NCI-H2107 (cell line): ENCODE results near the gene ESRRG.
"Not testable (repeated sequence)": the region's sequence is repeated elsewhere in the genome, so short reads cannot be mapped to it uniquely, and the experiment has no call there.

ENCODE experiments used
- DNase-seq: peaks from one replicate; lab custom pipeline; 2025; lab: John Stamatoyannopoulos, UW

Gene ESRRG

DNA sequence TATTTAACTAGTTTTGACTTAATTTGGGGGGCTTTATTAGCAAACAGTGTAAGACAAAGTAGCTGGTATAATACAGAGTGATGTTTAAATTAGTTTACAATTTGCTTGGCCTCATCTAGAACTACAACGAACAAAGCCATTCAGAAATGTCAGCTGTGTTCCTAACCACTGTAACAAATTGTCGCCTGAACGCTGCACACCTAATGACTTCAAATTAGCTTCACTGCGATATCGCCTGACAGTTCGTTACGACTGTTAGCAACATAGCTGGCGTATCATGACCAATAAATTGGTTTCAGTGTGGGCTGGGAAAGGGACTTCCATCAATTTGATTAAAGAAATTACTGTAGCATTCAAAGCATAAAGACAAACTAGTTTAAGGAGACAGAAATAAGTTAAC, 160.1 kb downstream of the ESRRG start:
- DNase-seq, result no peak

DNA sequence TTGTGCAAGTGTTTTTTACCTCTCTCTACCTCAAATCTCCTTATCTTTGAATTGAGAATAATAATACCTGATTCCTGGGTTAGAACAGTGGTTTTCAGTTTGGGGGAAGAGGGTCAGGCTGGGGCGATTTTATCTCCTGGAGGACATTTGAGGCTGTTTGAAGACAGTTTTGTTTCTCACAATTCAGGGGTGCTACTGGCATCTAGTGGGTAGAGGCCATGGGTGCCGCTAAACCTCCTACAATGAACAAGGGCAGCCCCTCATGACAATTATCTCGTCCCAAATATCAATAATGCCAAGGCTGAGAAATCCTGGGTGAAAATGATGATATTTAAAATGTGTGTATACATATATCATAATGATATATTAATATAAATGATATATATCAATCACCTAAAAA, 160.8 kb downstream of the ESRRG start:
- DNase-seq, result no peak

DNA sequence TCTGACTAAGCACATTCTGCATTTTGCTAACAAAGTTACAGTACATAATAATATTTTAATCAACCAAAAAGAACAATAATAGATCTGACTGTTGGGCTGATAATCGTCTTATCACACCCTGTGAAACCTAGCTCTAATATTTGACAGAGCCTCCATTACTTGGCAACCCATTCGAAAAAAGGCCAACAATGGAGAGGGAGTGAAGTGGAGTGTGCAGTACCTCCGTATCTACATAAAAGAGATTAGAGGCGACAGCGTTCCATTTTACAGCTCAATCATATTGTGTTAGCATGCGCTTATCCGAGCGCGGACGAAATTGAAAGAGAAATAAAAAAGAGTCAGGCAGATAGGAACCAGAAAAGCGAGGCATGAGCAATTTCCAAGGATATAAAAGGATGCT, 162.7 kb downstream of the ESRRG start:
- DNase-seq, result no peak

DNA sequence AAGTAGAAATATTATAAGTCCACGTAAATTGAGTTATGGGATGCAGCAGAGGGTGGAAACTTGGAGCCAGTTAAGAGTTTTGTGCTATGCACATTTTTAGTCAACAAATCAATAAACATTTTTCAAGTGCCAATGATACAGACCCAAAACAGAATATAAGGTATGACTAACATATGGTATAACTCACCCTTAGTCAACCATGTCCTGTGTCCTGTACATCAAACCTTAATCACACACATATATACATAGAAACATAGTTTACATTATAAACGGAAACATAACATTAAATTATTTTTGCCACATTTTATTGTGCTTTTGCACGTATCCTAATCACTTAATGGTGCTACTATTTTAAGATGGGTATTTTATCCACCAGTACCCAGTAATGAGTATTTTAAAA, 163.9 kb downstream of the ESRRG start:
- no peak for DNase-seq

DNA sequence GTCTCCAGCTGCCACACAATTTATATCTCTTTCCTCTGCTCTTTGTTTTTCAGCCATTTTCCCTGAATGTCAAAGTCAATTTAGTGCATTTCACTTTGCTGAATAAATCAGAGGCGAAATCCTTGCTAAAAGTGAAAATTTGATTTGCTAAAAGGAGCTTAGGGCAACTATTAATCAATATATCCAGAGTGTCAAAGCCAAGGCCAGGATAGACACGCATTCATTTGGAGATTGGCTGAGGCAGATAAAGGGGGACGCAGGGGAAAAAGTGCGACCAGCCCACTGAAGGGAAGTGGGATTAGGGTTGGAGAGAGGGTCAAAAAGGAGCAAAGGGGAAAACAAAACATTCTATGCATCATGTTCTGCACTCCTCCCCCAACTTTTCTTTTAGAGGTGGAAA, 167.6 kb downstream of the ESRRG start:
- no peak for DNase-seq

DNA sequence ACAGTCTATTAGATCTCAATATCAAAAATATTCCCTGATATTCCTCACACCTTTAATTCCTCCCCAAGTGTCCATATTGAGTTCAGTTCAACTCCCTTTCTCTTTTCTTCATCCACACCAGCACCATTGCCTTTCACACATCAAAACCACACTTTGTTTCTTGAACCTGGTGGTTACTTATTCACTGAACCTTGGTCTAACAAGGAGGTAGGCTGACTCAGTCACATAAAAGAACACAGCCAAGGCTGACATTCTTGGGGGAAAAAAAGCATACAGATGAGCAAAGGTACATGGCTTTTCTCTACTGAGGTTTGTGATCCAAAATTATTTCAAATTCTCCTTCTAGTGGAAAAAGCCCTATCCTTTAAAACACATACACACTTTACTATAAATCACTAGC, 168.3 kb downstream of the ESRRG start:
- DNase-seq, result no peak

DNA sequence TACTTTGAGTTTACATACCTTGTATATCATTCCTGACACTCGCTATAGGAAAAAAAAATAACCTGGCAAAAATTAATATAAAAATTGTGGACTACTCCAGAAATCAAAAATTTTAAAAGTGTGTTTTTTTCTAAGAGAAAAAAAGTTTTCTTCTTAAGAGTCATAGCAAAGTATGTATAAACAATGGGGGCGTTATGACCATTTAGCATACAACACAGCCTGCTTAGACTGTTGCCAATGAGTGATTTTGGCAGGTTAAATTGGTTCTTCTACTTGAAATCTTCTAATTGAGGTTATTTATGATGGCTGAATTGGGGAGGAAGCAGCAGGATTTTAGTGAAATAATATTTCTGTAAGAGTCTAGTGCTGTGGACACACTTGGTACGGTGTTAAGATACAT, 169.5 kb downstream of the ESRRG start:
- DNase-seq, result no peak

DNA sequence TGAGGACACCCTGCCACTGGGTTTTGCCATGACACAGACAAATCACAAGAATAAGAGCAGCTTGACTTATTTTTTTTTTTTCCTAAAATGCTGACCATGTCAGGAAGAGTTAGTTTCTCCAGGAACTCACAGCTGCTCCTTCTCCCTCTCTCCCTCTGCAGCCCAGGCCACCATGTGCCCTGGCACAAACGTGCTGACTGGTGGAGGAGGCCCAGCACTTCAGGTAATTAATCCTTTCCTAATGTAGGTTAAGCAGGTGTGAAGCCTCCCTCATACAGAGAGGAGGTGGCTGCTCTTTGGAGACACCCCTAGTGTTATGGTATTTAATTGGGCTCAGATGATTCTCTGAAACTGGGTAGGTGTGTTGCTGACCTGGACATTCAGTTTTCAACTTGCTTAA, 170.2 kb downstream of the ESRRG start:
- DNase-seq, result no peak

DNA sequence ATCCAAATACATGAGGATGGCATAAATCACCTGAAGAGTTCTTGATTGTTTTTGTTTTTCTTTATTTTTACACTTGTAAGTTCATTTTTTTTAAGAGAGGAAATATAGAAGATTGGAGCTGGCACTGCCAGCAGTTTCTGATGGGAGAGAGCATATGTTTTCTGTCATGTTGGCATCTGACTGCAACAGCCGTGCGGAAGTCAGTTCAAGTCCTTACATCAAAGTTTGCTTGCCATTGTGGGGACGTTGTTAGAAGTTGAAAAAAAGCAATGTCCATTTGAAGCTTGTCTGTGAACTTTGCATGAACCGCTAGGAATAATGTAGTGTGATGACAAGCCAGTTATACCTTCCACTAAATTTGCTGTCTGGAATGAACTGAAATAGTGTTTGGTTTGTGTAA, 173.4 kb downstream of the ESRRG start:
- DNase-seq, result no peak

DNA sequence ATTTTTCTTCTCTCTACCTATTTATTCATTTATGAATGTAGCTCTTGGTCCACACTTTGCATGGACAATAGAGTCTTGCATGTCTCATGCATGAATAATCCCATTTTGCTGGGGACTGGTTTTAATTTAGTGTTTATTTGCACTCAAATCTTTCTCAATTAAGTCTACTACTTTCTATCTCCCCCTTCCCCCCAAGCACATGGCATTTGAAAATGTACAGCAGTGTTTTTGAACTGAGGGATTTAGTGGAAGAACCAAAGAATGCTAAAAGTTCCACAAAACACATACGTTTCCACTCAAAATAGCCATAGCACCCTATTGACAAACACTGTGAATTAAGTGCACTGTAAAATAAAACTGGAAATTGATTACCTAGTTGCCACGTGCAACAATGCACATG, 180.5 kb downstream of the ESRRG start:
- no peak for DNase-seq

DNA sequence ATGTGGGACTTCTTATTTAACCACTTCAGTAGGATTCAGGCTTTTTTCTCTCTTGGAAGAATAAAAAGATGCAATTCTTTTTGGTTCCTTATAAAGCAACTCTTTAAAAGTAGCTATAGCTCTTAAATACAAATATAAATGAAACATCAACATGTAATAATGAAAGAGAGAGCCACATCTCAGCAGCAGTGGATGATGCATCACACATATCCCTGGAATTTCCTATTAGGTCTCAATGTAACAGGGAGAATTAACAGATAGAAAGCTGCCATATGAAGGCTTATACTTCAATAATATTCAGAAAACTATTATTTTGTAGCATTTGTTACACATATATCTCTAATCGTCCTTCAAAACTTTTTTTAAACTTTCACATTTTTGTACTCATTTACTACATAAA, 181.0 kb downstream of the ESRRG start:
- DNase-seq, result no peak

DNA sequence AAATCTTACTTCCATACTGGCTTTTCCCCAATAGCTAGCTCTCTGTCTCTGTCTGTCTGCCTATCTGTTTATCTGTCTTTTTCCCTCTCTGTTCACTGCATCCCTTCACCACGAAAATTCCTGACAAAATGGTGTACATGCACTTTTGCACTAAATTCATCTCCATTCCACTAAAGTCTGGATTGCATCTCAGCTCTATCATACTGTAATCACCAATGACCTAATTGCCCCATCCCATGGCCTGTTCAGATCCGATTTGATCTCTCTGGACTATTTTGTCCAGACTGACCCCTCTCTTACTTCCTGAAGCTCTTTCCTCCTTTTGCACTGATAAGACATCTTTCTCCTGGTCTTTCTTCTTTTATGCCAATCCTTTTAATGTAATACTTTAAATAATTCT, 187.5 kb downstream of the ESRRG start:
- no peak for DNase-seq

DNA sequence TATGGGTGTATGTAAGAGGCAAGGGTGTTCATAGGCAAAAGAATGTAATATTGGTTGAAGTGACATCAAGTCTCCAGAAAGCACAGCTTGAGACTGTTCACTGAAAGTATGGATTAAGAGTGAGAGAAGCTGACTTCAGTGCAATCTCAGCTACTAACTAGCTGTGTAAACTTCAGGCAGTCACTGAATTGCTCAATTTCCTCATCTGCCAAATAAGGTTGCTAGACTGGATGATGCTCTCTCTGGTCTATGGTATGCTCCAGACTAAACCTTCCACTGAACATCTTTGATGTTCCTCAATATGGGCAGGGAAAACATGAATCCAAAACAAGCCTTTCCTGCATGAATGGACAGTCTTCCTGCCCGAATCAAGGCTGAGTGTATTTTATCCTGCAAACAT, 188.2 kb downstream of the ESRRG start:
- DNase-seq, result no peak

DNA sequence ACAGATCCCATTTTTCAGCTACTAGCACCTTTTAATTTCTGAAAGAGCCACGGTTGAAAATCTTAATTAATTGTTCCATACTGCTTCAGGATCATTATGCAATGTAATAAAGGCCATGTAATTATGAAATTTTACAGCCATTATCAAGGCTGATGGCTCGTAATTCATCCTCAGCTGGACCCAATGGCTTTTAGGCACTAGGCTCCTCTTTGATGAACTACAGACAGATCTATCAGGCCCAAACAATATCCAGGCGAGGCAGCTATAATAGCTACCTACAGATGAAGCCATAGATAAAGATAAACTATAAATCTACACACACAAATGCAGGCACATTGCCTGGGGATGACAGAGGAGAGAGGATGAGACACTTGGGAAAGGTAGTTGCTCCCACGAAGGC, 189.5 kb downstream of the ESRRG start:
- no peak for DNase-seq

DNA sequence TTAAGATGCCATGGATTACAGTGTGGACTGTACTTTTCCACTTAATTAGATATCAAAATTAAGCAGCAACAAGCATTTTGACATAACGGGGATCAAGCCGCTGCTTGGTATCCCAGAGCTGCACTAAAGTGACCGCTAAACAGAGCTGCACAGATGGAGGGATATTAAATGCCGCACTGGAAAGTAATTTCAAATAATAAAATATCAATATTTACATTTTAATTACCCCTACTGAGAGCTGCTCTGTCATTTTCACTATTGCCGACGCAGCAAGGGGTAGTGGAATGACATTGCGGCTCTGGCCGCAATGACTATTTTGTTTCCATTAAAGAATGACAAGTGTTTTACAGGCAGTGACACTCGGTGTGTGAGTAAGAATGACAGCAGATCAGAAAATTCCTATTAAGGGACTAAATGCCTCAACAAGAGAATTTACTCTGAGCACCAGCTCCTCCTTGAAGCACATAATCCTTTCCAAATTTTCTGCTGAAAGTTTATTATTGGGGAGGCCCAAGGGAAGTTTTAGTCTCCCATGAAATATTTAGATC, 190.9 kb downstream of the ESRRG start:
- peak; percentile 14 for DNase-seq

DNA sequence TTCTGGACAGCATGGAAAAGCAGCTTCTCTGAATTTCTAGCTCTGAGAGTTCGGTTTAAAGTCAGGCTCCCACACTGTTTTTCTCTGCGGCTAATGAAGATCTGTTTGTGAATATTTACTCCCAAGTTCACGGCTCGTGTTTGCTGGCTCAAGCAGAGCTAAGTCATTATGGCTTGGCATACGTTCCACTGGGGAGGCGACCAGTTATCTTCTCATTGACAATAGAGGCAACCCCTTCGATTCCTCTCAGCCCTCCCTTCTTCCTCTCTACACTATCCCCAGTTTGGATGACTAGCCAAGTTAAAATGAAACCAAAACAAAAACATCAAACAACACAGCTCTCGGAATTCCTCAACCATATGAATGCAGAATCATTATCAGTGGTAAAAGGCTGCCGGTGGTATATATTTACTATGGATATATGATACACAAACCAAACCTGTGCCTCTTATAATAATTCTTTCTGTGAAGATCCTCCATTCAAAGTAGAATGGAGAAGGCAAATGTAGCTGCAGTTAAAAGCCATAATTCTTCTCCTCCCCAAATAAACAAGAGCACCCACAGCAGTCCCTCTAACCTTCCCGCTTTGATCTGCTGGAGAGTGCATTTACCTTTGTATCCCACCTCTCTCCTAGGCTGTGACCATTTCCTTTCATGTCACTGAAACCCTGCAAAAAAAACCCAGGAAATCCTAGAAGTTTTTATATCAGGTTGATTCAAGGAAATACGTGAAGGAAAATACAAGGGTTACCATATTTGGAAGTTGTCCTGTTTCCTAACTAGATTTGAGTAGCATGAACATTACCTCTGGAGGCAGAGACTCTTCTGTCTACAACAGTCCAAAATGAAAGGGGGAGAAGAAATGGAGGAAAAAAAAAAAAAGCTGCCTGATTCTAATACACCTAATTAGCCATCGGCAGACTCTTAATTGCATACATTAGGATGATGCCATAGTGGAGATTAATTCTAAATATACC, 191.7 kb downstream of the ESRRG start:
- no peak for DNase-seq

DNA sequence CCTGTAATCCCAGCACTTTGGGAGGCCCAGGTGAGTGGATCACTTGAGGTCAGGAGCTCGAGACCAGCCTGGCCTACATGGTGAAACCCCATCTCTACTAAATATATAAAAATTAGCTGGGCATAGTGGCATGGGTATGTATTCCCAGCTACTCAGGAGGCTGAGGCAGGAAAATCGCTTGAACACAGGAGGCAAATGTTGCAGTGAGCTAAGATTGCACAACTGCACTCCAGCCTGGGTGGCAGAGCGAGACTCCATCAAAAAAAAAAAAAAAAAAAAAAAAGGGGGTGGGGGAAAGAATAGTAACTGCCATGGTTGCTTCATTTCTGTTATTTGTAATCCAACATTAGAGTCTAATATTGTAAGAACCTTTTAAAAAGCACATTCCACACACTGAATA, 193.4 kb downstream of the ESRRG start:
- not testable (repeated sequence) for DNase-seq

DNA sequence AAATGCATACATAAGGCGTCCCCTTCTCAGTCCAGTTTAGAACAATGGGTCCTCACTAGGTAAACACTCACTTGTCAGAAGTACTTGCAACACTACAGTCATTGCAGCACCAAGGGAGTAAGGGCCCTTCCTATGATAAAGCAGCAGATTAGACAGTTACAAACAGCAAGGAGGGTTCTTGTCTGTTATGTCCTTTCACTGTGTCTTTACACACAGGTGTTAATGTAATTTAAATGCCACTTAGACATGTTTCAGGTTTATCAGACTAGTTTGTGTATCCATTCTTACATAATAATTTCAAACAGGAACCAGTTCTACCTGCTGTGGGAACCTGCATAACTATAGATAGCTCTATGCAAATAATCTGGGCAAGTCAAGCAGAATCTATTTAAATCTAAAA, 194.4 kb downstream of the ESRRG start:
- DNase-seq, result no peak

DNA sequence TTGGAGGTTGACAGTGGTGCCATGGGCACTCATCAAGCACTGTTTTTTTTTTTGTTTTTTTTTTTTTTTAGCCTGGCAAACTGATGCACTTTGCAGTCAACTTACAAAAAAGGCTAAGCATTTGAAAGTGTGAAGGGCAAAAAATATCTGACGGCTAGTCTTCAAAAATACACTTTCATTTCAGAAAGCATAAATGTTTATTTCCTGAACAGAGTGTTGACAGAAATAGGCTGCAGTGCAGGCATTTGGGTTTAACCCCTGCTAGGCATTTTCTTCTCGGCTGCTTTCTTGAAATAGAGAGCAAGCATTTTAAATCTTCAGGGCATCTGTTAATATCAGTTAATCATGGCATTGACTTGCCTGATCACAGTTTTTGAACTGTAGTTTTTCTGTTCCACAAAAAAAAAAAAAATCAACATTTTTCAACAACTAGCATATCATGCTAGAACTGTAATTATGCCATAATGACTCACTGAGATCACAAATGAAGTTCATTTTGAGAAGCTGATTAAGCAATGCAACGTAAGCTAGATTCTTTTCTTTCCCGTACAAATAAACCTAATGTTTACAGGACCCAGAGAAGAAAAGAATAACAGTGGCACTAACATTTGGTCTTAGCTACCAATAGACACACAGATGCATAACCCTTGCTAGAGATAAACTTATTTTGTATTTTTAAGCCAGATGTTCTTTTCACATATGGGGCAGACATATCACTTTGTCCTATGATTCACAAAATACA, 199.6 kb downstream of the ESRRG start:
- no peak for DNase-seq

DNA sequence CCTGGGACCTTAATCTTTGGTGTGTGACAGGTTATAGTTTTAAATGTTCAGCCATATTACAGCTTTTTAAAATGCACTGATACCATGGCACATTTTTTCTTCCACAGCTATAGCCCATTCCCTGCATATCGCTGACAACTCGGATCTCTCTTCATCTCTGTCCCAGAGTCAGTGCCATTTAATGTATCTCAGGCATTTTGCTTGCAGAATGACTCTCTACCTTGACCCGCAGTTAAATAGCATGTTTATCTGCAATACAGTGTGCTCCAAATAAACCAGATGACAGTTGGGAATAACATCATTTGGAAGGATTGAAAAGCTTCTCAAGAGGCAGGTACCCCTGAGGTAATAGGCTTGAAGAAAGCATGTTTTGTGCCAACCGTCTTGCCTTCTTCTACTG, 200.2 kb downstream of the ESRRG start:
- DNase-seq, result no peak

DNA sequence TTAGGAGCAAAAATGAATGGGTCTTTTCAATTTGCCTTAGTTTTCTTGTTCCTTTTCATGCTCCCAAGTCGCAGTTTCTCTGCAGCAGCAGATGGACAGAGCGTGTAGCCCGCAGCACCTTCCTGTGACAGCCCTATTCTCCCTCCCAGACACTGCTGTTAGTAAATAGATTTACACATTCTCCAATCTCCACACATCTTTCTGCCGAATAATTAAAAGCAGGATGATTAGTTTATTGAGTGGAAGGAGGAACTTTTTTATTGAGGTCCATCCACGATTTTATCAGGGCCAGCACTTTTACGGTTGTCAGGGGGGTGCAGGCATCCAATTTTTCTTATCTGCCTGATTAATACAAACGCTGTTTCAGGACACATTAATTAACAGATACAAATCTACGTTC, 201.8 kb downstream of the ESRRG start:
- DNase-seq, result no peak

DNA sequence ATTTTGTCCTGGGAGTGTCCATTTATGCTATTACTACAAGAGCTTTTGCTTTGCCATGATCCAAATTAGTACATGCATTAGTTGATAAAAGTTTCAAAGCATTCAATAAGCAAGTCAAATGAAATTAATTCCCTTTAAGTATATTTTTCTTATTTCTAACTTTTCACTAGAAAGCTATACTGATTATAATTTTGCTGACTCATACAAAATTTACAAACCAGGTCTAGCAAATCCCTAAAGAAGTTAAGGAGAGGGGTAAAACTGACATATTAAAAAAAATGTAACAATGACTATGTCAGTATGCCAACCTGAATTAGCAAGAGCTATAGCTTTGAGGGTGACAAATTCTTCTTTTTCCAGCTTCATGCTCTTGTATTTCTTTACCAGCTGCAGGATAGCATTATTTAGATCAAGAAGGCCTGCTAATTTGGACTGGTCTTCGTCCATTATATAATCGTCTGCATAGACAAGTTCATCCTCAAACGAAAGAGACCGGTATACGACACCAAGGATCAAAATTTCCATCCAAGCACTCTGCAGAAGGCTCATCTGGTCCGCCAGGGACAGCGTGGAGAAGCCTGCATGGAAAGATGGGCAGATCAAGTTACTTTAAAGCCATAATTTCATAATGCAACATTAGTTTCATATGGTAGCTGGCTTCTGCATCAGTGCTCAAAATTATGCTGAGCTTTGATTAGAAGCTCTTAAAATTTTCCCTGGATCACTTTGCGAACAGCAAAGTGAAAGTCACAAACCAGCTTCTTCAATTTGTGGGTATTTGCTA, 204.2 kb downstream of the ESRRG start:
- DNase-seq, result no peak
